Measurements from ENCODE around the gene SLC9B2. TPM values are rescaled to one million over a fixed set of nuclear protein-coding genes. Genes with fewer than 3 reads are reported as not detected.

SLC9B2 gene
- total RNA-seq, 1 experiment from 2014 or later = 4.6 TPM

DNA sequence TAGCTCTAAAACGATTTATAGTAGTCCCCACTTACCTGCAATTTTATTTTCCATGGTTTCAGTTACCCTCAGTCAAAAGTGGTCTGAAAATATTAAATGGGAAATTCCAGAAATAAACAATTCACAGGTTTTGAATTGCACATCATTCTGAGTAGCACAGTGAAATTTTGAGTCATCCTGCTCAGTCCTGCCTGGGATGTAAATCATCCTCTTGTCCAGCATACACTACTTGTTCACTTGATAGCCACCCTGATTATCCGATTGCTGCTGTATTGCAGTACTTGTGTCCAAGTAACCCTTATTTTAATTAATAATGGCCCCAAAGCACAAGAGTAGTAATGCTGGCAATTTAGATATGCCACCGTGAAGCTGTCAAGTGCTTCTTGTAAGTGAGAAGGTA, 46.6 kb upstream of the SLC9B2 start:
- CTCF ChIA-PET = no interaction called here
- no peaks in the 10 kb centered on the region for H3K9me3 Mint-ChIP-seq
- no peaks in the 10 kb centered on the region for H3K4me1 Mint-ChIP-seq
- H3K4me3 Mint-ChIP-seq = no peak overlapping the region
- ATAC-seq (no peak), DNase-seq (ENCODE audit: low spot score) (no peak)
- TF ChIP-seq, protein P1, sequence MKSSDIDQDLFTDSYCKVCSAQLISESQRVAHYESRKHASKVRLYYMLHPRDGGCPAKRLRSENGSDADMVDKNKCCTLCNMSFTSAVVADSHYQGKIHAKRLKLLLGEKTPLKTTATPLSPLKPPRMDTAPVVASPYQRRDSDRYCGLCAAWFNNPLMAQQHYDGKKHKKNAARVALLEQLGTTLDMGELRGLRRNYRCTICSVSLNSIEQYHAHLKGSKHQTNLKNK (CRISPR knock-in tag; IDR thresholded peaks at IDR 0.05) = no peak
- TF ChIP-seq, protein P2, sequence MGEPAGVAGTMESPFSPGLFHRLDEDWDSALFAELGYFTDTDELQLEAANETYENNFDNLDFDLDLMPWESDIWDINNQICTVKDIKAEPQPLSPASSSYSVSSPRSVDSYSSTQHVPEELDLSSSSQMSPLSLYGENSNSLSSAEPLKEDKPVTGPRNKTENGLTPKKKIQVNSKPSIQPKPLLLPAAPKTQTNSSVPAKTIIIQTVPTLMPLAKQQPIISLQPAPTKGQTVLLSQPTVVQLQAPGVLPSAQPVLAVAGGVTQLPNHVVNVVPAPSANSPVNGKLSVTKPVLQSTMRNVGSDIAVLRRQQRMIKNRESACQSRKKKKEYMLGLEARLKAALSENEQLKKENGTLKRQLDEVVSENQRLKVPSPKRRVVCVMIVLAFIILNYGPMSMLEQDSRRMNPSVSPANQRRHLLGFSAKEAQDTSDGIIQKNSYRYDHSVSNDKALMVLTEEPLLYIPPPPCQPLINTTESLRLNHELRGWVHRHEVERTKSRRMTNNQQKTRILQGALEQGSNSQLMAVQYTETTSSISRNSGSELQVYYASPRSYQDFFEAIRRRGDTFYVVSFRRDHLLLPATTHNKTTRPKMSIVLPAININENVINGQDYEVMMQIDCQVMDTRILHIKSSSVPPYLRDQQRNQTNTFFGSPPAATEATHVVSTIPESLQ (CRISPR knock-in tag; IDR thresholded peaks at IDR 0.05) = no peak
- TF ChIP-seq, protein P3, sequence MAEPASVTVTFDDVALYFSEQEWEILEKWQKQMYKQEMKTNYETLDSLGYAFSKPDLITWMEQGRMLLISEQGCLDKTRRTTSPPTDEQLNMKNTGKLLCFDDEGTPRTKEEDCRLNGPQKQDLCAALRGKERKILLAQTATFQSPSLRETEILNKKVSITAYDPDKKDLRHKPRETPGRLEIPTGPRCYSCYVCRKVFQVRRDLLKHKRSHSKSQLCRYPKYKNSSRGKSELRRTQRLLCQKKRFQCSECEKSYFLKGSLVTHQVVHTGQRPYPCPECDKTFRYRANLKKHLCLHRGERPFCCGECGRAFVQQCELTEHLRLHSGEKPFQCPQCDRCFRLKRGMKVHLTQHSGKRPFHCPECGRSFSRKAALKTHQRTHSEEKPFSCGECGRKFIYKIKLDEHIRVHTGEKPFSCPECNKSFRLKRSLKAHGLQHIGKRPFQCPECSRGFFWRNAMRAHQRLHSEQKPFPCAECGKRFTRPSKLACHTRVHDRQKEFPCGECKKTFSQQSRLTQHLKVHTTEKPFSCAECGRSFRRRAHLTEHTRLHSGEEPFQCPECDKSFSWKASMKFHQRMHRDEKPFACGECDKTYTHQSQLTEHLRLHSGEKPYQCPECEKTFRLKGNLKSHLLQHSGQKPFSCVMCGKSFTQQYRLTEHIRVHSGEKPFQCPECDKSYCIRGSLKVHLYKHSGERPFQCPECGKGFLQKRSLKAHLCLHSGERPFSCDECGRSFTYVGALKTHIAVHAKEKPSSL (CRISPR knock-in tag; conservative IDR thresholded peaks at IDR 0.05) = no peak
- no peak for TF ChIP-seq PRRX2 (CRISPR knock-in tag; IDR thresholded peaks at IDR 0.05)
- no peak for TF ChIP-seq ZNF423 (CRISPR knock-in tag; IDR thresholded peaks at IDR 0.05)
- TF ChIP-seq EMX1 (CRISPR knock-in tag; IDR thresholded peaks at IDR 0.05) = no peak
- no peak for TF ChIP-seq NR3C1 (CRISPR knock-in tag; conservative IDR thresholded peaks at IDR 0.05; ENCODE audit: low read depth)
- TF ChIP-seq ZNF219 (CRISPR knock-in tag; IDR thresholded peaks at IDR 0.05; ENCODE audit: borderline replicate concordance) = no peak
- no peak for TF ChIP-seq OVOL2 (CRISPR knock-in tag; IDR thresholded peaks at IDR 0.05; ENCODE audit: borderline replicate concordance)
- no peak for TF ChIP-seq ZNF138 (CRISPR knock-in tag; conservative IDR thresholded peaks at IDR 0.05)
- TF ChIP-seq ETV6 (CRISPR knock-in tag; IDR thresholded peaks at IDR 0.05) = no peak
- no peak for TF ChIP-seq GABPB1 (CRISPR knock-in tag; IDR thresholded peaks at IDR 0.05)
- TF ChIP-seq CBFB (CRISPR knock-in tag; IDR thresholded peaks at IDR 0.05; ENCODE audit: low read depth) = no peak
- H3K27me3 Mint-ChIP-seq (ENCODE audit: low read depth) = no peaks in the 10 kb centered on the region
- peaks cover 46% of the 10 kb centered on the region for H3K36me3 Mint-ChIP-seq
- H3K27ac Mint-ChIP-seq = no peak overlapping the region
- POLR2A ChIA-PET = no interaction called here

DNA sequence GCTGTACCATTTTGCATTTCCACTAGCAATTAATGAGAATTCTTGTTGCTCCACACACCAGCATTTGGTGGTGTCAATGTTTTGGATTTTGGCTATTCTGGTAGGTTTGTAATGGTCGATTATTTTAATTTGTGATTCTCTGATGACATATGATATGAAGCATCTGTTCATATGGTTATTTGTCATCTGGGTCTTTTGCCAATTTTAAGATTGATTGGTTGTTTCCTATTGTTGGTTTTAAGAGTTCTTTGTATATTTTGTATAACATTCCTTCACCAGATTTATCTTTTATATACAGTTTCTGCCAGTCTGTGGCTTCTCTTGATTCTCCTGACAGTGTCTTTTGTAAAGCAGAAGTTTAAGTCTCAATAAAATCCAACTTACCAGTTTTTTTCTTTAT, 41.6 kb upstream of the SLC9B2 start:
- DNase-seq (ENCODE audit: low spot score) (no peak), ATAC-seq (no peak)
- no peaks in the 10 kb centered on the region for H3K27me3 Mint-ChIP-seq (ENCODE audit: low read depth)
- peaks cover 43% of the 10 kb centered on the region for H3K36me3 Mint-ChIP-seq
- ChIA-PET CTCF (no interaction called here), POLR2A (no interaction called here)
- no peak overlapping the region for H3K4me3 Mint-ChIP-seq
- H3K9me3 Mint-ChIP-seq = no peaks in the 10 kb centered on the region
- no peak overlapping the region for H3K27ac Mint-ChIP-seq
- H3K4me1 Mint-ChIP-seq = no peaks in the 10 kb centered on the region
- TF ChIP-seq ESRRA (CRISPR knock-in tag; IDR thresholded peaks at IDR 0.05; ENCODE audit: borderline replicate concordance) (no peak), TEAD4 (CRISPR knock-in tag; IDR thresholded peaks at IDR 0.05) (no peak), NFATC4 (CRISPR knock-in tag; IDR thresholded peaks at IDR 0.05) (no peak), OVOL2 (CRISPR knock-in tag; IDR thresholded peaks at IDR 0.05; ENCODE audit: borderline replicate concordance) (no peak), NR1H2 (CRISPR knock-in tag; IDR thresholded peaks at IDR 0.05) (no peak), ZNF317 (CRISPR knock-in tag; IDR thresholded peaks at IDR 0.05; ENCODE audit: borderline replicate concordance, low read depth) (no peak), JUN (CRISPR knock-in tag; IDR thresholded peaks at IDR 0.05) (no peak), MXD4 (CRISPR knock-in tag; IDR thresholded peaks at IDR 0.05; ENCODE audit: borderline replicate concordance) (no peak)
- TF ChIP-seq, protein P2 (CRISPR knock-in tag; IDR thresholded peaks at IDR 0.05) = no peak
- TF ChIP-seq, protein P4, sequence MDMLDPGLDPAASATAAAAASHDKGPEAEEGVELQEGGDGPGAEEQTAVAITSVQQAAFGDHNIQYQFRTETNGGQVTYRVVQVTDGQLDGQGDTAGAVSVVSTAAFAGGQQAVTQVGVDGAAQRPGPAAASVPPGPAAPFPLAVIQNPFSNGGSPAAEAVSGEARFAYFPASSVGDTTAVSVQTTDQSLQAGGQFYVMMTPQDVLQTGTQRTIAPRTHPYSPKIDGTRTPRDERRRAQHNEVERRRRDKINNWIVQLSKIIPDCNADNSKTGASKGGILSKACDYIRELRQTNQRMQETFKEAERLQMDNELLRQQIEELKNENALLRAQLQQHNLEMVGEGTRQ (CRISPR knock-in tag; IDR thresholded peaks at IDR 0.05) = no peak
- TF ChIP-seq, protein P5, sequence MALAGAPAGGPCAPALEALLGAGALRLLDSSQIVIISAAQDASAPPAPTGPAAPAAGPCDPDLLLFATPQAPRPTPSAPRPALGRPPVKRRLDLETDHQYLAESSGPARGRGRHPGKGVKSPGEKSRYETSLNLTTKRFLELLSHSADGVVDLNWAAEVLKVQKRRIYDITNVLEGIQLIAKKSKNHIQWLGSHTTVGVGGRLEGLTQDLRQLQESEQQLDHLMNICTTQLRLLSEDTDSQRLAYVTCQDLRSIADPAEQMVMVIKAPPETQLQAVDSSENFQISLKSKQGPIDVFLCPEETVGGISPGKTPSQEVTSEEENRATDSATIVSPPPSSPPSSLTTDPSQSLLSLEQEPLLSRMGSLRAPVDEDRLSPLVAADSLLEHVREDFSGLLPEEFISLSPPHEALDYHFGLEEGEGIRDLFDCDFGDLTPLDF (CRISPR knock-in tag; IDR thresholded peaks at IDR 0.05) = no peak
- TF ChIP-seq, protein P6, sequence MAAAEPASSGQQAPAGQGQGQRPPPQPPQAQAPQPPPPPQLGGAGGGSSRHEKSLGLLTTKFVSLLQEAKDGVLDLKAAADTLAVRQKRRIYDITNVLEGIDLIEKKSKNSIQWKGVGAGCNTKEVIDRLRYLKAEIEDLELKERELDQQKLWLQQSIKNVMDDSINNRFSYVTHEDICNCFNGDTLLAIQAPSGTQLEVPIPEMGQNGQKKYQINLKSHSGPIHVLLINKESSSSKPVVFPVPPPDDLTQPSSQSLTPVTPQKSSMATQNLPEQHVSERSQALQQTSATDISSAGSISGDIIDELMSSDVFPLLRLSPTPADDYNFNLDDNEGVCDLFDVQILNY (CRISPR knock-in tag; IDR thresholded peaks at IDR 0.05) = no peak
- TF ChIP-seq, protein P7, sequence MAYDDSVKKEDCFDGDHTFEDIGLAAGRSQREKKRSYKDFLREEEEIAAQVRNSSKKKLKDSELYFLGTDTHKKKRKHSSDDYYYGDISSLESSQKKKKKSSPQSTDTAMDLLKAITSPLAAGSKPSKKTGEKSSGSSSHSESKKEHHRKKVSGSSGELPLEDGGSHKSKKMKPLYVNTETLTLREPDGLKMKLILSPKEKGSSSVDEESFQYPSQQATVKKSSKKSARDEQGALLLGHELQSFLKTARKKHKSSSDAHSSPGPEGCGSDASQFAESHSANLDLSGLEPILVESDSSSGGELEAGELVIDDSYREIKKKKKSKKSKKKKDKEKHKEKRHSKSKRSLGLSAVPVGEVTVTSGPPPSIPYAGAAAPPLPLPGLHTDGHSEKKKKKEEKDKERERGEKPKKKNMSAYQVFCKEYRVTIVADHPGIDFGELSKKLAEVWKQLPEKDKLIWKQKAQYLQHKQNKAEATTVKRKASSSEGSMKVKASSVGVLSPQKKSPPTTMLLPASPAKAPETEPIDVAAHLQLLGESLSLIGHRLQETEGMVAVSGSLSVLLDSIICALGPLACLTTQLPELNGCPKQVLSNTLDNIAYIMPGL (CRISPR knock-in tag; IDR thresholded peaks at IDR 0.05) = no peak
- TF ChIP-seq, protein P8, sequence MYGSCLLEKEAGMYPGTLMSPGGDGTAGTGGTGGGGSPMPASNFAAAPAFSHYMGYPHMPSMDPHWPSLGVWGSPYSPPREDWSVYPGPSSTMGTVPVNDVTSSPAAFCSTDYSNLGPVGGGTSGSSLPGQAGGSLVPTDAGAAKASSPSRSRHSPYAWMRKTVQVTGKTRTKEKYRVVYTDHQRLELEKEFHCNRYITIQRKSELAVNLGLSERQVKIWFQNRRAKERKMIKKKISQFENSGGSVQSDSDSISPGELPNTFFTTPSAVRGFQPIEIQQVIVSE (CRISPR knock-in tag; IDR thresholded peaks at IDR 0.05; ENCODE audit: borderline replicate concordance) = no peak

Measured in WTC11 (cell line).